HG03135 (cell line): ENCODE data around the gene EVPLL.
"Not testable (repeated sequence)": the region's sequence is repeated elsewhere in the genome, so short reads cannot be mapped to it uniquely, and the experiment has no call there.

ENCODE experiments used
- ATAC-seq: cut with Tn5 transposase; IDR thresholded peaks from one replicate; pipeline ENCODE4 v1.9.1; 2021; ENCODE audit warnings: mild to moderate bottlenecking, moderate library complexity; ENCODE audit not compliant: unreplicated experiment

The EVPLL gene

DNA sequence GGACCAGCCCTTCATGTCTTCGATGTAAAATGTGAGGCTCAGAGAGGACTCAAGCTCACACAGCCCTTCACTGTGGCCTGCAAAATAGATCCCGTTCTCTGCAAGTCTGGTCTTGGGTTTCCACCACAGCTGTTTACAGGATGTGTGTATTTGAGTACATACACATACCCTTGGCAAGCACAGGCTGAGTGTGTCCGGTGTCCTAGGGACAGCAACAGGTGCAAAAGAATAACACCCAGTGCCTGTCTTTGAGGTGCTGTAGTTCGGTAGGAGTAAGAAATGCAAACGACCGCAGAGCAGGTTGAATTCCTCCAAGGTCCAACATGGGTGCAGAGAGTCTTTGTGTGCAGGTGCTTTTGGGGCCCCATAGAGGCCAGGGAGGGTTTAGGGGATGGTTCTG lies 44.9 kb downstream of the EVPLL start:
- ATAC-seq = not testable (repeated sequence)

DNA sequence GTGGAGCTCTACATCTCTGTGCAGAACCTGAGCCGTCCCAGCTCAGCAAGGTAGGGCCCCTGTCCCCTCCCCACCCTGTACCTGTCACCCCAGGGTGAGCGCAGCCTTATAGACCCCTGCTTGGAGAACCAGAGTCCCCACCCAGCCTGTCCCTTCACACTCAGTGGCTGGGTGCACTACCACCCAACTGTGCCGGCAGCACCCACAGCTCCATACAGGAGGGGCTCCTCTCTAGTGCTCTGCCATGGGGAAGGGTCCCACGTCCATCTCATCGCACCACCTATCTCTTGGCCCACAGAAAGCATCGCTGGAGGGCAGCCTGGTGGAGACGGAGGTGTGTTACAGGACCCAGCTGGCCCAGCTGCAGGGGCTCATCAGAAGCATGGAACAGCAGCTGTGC lies 45.4 kb downstream of the EVPLL start:
- not testable (repeated sequence) for ATAC-seq

- ATAC-seq = not testable (repeated sequence)
Measured at GRCh38 chr17:18425593-18425992, 48.0 kb downstream of the EVPLL start.

DNA sequence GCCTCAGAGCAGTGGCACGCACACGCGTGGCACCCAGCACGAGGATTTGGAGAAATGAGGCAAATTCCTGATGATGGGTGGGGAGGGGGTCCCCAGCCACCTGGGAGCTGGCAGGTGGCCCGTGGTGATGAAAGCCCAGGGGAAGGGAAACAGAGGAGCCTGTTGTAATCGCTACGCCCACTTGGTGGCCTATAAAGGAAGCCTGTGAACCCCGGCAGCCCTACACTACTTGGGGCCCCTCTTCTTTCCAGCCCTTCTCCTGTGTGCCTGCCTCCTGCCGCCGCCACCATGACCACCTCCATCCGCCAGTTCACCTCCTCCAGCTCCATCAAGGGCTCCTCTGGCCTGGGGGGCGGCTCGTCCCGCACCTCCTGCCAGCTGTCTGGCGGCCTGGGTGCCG lies 49.1 kb downstream of the EVPLL start:
- not testable (repeated sequence) for ATAC-seq

GRCh38 chr17:18432206-18432605 lies 54.6 kb downstream of the EVPLL start:
- not testable (repeated sequence) for ATAC-seq
